ENCODE measurements around the gene LPIN1. TPM values are rescaled to one million over a fixed set of nuclear protein-coding genes. Genes with fewer than 3 reads are reported as not detected.

Gene LPIN1
- total and polyA plus RNA-seq, 12 donors: 18.9 to 61.0 (median 34.4) TPM

- Histone ChIP-seq H3K9me3 (no peaks in the 10 kb centered on the region), H3K27me3 (no peaks in the 10 kb centered on the region), H3K4me1 (peaks cover 3 to 39% (median 18%) of the 10 kb centered on the region in 9 donors), H3K36me3 (peaks cover 0 to 13% (median 9%) of the 10 kb centered on the region in 9 donors), H3K4me3 (no peak overlapping the region), H3K27ac (no peak overlapping the region)
- ATAC-seq: no peak
- DNase-seq: no peak
- no peak for TF ChIP-seq CTCF (IDR thresholded peaks at IDR 0.05)
- 80 to 85% methylated on average over 2 of the region's 2 CpGs for WGBS, 2 donors
- intact Hi-C loops (cut with DNase I): no loop called here
Measured at GRCh38 chr2:11761259-11761658, 14.8 kb downstream of the LPIN1 start.

- intact Hi-C loops (cut with DNase I): no loop called here
- no peak for DNase-seq
- peaks cover 3 to 39% (median 18%) of the 10 kb centered on the region in 9 donors for H3K4me1 ChIP-seq
- H3K27me3 ChIP-seq: no peaks in the 10 kb centered on the region
- H3K27ac ChIP-seq: no peak overlapping the region
- no peak overlapping the region for H3K4me3 ChIP-seq
- 96 to 98% methylated on average over 14 of the region's 14 CpGs for WGBS, 2 donors
- no peaks in the 10 kb centered on the region for H3K9me3 ChIP-seq
- ATAC-seq: no peak
- H3K36me3 ChIP-seq: peaks cover 0 to 21% (median 17%) of the 10 kb centered on the region in 9 donors
- no peak for TF ChIP-seq CTCF (IDR thresholded peaks at IDR 0.05)
Measured at GRCh38 chr2:11762031-11762430, 15.6 kb downstream of the LPIN1 start.

GRCh38 chr2:11762799-11763461 is 16.5 kb downstream of the LPIN1 start:
- 83 to 84% methylated on average over 20 of the region's 20 CpGs for WGBS, 2 donors
- intact Hi-C loops (cut with DNase I): no loop called here
- Histone ChIP-seq H3K4me3 (no peak overlapping the region), H3K9me3 (no peaks in the 10 kb centered on the region), H3K4me1 (peaks cover 3 to 39% (median 18%) of the 10 kb centered on the region in 9 donors), H3K27me3 (no peaks in the 10 kb centered on the region), H3K27ac (no peak overlapping the region), H3K36me3 (peaks cover 0 to 30% (median 26%) of the 10 kb centered on the region in 9 donors)
- DNase-seq (no peak), ATAC-seq (peak in 2 of 8 donors; percentile 7 to 52)
- no peak for TF ChIP-seq CTCF (IDR thresholded peaks at IDR 0.05)

GRCh38 chr2:11764359-11764758 is 17.9 kb downstream of the LPIN1 start:
- intact Hi-C loops (cut with DNase I): no loop called here
- ATAC-seq (peak; percentile 81 to 97 (median 90)), DNase-seq (peak; percentile 71 to 73)
- H3K27me3 ChIP-seq: no peaks in the 10 kb centered on the region
- no peak overlapping the region for H3K4me3 ChIP-seq
- no peaks in the 10 kb centered on the region for H3K9me3 ChIP-seq
- H3K27ac ChIP-seq: peak overlapping the region in 1 of 10 donors; percentile 22
- WGBS, 2 donors: 48 to 57% methylated on average over 4 of the region's 4 CpGs
- H3K4me1 ChIP-seq: peaks cover 0 to 36% (median 10%) of the 10 kb centered on the region in 9 donors
- H3K36me3 ChIP-seq: peaks cover 0 to 44% (median 26%) of the 10 kb centered on the region in 9 donors
- no peak for TF ChIP-seq CTCF (IDR thresholded peaks at IDR 0.05)

Data from heart right ventricle (tissue), 16 donors.